Neutrophil (primary cell): ENCODE data around the gene AXL.
"Not testable (repeated sequence)": the region's sequence is repeated elsewhere in the genome, so short reads cannot be mapped to it uniquely, and the experiment has no call there.

Source experiments
- H3K27ac ChIP-seq: fragments of 200-600 bp; sonication (generic); 2 replicates; pipeline ENCODE4 v1.5.1; 2016; ENCODE audit warnings: mild to moderate bottlenecking, moderate library complexity
- H3K27me3 ChIP-seq: fragments of 200-600 bp; sonication (generic); 2 replicates; pipeline ENCODE4 v1.6.0; 2016; ENCODE audit warnings: mild to moderate bottlenecking
- H3K36me3 ChIP-seq: fragments of 200-600 bp; sonication (generic); 2 replicates; pipeline ENCODE4 v1.5.1; 2017
- H3K4me1 ChIP-seq, 2 experiments: fragments of 200-600 bp in 1 of 2; sonication (generic) in 1 of 2; 1 replicate in 1 of 2; 2 replicates in 1 of 2; pipeline versions ENCODE4 v1.5.1 to v1.6.1; 2013 to 2016; ENCODE audit warnings: low read depth in 1 of 2, low read length in 1 of 2, mild to moderate bottlenecking in 1 of 2, moderate library complexity in 1 of 2; ENCODE audit not compliant: control insufficient read depth in 1 of 2, insufficient read depth in 1 of 2
- H3K4me3 ChIP-seq, 2 experiments: fragments of 200-600 bp in 1 of 2; sonication (generic) in 1 of 2; 1 replicate in 1 of 2; 2 replicates in 1 of 2; pipeline ENCODE4 v1.5.1; 2013 to 2016; ENCODE audit warnings: low read depth in 1 of 2, low read length in 1 of 2, mild to moderate bottlenecking in 1 of 2, moderate library complexity in 1 of 2
- H3K9me3 ChIP-seq: fragments of 200-600 bp; sonication (generic); 2 replicates; pipeline ENCODE4 v1.5.1; 2016
- TF ChIP-seq, protein P1 (sequence below): fragments of 200-600 bp; sonication (generic); IDR thresholded peaks from 2 replicates; pipeline ENCODE4 v1.5.1; 2016; ENCODE audit warnings: antibody characterized with exemption

The AXL gene

DNA sequence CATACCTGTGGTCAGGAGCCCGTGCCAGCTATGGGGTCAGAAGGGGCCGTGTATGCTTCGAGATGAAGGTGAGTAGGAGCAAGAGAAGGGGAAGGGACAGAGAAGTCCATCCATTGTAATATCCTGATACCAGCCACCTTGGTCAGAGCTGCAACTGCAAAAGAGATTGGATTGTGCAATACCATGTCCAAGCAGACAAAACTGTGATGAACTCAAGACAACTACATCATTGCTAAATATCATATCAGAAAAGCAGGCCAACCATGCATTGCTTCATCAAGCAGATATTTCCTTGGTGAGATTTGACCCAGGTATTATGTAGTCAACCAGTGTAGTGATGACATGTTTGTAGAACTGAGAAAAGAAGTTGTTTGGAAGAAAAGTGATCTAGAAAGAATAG, 57.2 kb downstream of the AXL start:
- peaks cover 100% of the 10 kb centered on the region for H3K36me3 ChIP-seq
- TF ChIP-seq, protein P1, sequence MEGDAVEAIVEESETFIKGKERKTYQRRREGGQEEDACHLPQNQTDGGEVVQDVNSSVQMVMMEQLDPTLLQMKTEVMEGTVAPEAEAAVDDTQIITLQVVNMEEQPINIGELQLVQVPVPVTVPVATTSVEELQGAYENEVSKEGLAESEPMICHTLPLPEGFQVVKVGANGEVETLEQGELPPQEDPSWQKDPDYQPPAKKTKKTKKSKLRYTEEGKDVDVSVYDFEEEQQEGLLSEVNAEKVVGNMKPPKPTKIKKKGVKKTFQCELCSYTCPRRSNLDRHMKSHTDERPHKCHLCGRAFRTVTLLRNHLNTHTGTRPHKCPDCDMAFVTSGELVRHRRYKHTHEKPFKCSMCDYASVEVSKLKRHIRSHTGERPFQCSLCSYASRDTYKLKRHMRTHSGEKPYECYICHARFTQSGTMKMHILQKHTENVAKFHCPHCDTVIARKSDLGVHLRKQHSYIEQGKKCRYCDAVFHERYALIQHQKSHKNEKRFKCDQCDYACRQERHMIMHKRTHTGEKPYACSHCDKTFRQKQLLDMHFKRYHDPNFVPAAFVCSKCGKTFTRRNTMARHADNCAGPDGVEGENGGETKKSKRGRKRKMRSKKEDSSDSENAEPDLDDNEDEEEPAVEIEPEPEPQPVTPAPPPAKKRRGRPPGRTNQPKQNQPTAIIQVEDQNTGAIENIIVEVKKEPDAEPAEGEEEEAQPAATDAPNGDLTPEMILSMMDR: no peak
- H3K4me3 ChIP-seq: no peak overlapping the region
- peak overlapping the region; percentile 64 for H3K27ac ChIP-seq
- no peaks in the 10 kb centered on the region for H3K27me3 ChIP-seq
- peaks cover 13 to 15% of the 10 kb centered on the region in 2 experiments for H3K4me1 ChIP-seq
- no peaks in the 10 kb centered on the region for H3K9me3 ChIP-seq

DNA sequence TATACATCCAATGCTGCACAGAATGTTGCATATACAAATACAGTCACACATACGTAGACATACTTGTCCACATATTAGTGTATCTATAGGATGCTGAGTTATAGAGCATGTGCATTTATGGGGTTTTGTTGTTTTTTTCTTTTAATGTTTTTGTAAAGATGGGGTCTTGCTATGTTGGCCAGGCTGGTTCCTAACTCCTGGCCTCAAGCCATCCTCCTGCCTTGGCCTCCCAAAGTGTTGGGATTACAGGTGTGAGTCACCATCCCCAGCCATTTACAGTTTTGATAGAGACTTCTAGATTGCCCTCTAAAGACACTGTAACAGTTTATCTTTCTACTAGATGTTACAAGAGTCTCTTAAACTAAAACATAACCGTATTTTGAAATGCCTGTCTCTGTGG, 59.5 kb downstream of the AXL start:
- H3K27ac ChIP-seq: no peak overlapping the region
- H3K4me3 ChIP-seq: no peak overlapping the region
- peaks cover 98% of the 10 kb centered on the region for H3K36me3 ChIP-seq
- H3K4me1 ChIP-seq: peaks cover 13 to 15% of the 10 kb centered on the region in 2 experiments
- H3K9me3 ChIP-seq: no peaks in the 10 kb centered on the region
- TF ChIP-seq, protein P1: no peak
- no peaks in the 10 kb centered on the region for H3K27me3 ChIP-seq

DNA sequence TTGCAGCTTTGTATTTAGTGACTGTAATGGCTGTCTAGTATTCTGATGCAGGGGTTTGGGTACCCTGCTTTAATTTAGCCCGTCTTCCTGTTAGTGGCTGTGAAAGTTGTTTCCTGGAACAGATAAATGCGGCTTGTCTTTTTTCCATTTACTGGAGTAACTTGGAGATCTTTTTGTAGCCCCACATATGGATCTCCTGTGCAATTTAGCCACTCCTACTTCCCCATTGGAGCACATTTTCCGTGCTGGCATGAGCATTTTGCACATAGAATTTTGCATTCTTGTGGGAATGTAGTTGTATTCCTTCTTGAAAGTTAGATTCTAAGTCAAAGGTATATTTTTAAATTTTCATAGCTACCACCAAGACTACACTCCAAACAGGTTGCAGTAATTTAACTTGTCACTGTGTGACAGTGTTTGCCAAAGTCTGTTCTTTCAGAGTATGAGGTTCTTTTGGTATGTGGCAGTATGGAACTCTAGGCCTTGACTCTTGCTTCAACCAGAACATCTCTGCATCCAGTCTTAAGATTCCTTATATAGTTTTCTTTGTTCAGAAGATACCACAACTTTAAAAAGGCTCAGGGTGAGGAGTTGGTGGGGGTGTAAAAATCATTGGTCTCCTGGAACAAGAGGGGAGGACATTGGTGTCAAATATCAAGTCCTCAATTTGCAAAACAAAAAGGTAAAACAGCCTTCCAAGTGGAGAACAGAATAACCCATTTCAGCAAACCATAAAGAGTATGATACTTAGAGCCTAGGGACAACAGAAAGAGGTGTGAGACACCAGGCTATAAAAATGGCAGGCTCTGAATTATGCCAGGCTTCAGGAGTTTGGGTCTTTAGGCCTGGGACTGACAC, 69.9 kb downstream of the AXL start:
- Histone ChIP-seq H3K27ac (no peak overlapping the region), H3K36me3 (peaks cover 95% of the 10 kb centered on the region), H3K4me3 (no peak overlapping the region), H3K9me3 (no peaks in the 10 kb centered on the region), H3K27me3 (no peaks in the 10 kb centered on the region), H3K4me1 (no peaks in the 10 kb centered on the region)
- TF ChIP-seq, protein P1: no peak

DNA sequence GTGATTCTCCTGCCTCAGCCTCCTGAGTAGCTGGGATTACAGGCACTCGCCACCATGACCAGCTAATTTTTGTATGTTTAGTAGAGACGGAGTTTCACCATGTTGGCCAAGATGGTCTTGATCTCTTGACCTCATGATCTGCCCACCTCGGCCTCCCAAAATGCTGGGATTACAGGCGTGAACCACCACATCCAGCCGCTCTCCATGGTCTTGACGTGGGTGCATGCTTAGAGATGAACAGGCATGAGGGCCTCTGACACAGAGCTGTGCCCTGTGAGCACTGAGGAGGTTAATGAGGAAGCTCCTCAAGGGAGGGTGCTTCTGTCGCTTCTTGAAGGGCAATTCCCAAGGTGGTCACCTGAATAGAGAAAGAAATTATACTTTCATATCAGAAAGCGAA, 70.8 kb downstream of the AXL start:
- H3K27ac ChIP-seq, H3K27me3 ChIP-seq, H3K4me1 ChIP-seq, H3K4me3 ChIP-seq, H3K9me3 ChIP-seq: not testable (repeated sequence)
- H3K36me3 ChIP-seq: peaks cover 95% of the 10 kb centered on the region

DNA sequence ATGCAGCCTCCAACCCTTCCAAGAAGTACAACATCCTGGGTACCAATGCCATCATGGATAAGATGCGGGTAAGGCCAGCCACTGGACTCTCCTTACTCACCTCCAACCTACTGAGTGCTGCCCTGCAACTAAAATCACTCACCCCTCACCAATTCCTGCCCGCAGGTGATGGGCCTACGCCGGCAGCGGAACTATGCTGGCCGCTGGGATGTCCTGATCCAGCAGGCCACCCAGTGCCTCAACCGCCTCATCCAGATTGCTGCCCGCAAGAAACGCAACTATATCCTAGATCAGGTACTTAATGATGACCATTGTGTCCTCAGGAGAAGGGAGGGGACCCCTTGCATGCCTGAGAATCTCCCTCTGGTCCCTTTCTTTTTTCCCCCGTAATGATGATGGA, 75.4 kb downstream of the AXL start:
- no peaks in the 10 kb centered on the region for H3K9me3 ChIP-seq
- H3K4me3 ChIP-seq: no peak overlapping the region
- no peaks in the 10 kb centered on the region for H3K27me3 ChIP-seq
- no peak overlapping the region for H3K27ac ChIP-seq
- H3K36me3 ChIP-seq: peaks cover 97% of the 10 kb centered on the region
- TF ChIP-seq, protein P1: no peak
- peaks cover 0 to 3% of the 10 kb centered on the region in 2 experiments for H3K4me1 ChIP-seq

DNA sequence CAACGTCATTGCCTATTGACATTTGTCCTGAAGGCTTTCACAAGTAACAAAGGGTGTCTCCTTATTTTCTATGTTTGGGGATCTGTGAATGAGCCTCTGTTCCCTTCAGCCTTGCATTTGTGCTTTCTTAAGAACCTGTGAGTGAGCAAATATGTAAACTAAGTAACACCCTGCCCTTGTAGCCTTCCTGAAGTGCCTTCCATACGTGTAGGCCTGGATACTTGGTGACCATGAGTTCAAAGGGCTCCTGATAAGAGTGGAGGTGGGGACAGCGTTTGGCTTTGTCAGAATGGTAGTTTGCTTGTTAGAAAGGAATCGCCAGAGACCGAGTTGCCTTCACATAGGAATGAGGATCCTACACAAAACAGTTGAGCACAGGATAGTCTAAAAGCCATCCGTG, 76.5 kb downstream of the AXL start:
- Histone ChIP-seq H3K4me1 (peaks cover 0 to 3% of the 10 kb centered on the region in 2 experiments), H3K36me3 (peaks cover 97% of the 10 kb centered on the region), H3K27me3 (no peaks in the 10 kb centered on the region), H3K4me3 (no peak overlapping the region), H3K9me3 (no peaks in the 10 kb centered on the region), H3K27ac (no peak overlapping the region)
- TF ChIP-seq, protein P1: no peak
